Epithelial cell of prostate (primary cell): ENCODE measurements around the gene CORO1C.
"Not testable (repeated sequence)": the region's sequence is repeated elsewhere in the genome, so short reads cannot be mapped to it uniquely, and the experiment has no call there.

Experiments
- DNase-seq: peaks from one replicate; pipeline ENCODE4 v3.0.0-alpha.2; 2011; ENCODE audit warnings: low read depth, low spot score
- H3K27ac ChIP-seq: fragments of 450-650 bp; 2 replicates; pipeline ENCODE4 v1.5.1; 2017; ENCODE audit warnings: mild to moderate bottlenecking

Gene CORO1C

DNA sequence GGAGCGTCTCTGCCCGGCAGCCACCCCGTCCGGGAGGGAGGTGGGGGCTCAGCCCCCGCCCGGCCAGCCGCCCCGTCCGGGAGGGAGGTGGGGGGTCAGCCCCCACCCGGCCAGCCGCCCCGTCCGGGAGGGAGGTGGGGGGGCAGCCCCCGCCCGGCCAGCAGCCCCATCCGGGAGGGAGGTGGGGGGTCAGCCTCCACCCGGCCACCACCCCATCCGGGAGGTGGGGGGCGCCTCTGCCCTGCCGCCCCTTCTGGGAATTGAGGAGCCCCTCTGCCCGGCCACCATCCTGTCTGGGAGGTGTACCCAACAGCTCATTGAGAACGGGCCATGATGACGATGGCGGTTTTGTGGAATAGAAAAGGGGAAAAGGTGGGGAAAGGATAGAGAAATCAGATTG lies 75.1 kb downstream of the CORO1C start:
- not testable (repeated sequence) for DNase-seq, H3K27ac ChIP-seq

DNA sequence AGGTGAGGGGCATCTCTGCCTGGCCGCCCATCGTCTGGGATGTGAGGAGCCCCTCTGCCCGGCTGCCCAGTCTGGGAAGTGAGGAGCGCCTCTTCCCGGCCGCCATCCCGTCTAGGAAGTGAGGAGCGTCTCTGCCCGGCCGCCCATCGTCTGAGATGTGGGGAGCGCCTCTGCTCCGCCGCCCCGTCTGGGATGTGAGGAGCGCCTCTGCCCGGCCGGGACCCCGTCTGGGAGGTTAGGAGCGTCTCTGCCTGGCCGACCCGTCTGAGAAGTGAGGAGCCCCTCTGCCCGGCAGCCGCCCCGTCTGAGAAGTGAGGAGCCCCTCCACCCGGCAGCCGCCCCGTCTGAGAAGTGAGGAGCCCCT lies 75.5 kb downstream of the CORO1C start:
- DNase-seq, H3K27ac ChIP-seq: not testable (repeated sequence)

DNA sequence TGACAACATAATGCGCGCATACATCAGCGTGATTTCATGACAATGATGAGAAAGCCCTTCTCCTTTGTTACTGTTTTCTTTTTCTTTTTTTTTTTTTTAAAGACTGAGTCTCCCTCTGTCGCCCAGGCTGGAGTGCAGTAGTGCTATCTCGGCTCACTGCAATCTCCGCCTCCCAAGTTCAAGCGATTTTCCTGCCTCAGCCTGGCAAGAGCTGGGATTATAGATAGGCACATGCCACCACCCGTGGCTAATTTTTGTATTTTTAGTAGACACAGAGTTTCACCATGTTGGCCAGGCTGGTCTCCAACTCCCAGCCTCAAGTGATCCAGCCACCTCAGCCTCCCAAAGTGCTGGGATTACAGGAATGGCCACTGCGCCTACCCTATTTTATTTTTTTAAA lies 76.7 kb downstream of the CORO1C start:
- not testable (repeated sequence) for DNase-seq, H3K27ac ChIP-seq

DNA sequence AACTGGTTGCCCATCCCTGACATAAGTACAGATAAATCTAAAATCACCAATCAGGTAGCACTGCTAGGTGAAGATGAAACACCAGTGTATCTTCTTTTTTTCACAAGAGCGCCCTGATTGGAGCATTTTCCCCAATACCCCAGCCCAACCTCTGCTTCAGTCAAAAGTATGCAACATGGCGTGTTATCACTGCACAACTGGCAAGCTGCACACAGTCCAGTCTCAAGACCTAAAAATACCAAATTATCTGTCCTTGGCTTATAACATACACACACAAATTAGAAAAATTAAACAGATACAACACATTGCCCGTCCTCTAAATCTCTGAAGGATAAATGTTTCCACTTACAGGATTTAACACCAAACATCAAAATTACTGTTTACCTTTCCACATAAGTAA lies 77.4 kb downstream of the CORO1C start:
- H3K27ac ChIP-seq = no peak overlapping the region
- no peak for DNase-seq

DNA sequence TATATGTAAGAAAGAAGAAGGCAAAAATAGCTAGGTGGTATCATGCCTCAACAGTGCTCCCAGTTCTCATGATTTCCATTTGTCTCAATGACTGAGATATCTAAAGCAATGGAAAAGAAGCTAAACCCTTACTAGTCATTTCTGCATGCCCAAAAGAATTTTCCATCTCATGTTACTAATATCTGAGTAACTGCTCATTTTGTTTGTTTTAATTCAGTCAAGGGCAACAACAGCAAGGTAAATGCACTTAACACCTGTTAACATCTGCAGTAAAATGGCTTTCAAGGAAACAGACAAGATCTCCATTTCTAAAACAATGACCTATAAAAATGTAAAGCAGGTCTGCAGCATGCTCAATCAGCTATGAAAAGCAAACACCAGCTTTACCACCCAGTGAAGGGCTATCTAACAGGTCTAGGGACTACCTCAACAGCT lies 78.2 kb downstream of the CORO1C start:
- no peak overlapping the region for H3K27ac ChIP-seq
- no peak for DNase-seq

DNA sequence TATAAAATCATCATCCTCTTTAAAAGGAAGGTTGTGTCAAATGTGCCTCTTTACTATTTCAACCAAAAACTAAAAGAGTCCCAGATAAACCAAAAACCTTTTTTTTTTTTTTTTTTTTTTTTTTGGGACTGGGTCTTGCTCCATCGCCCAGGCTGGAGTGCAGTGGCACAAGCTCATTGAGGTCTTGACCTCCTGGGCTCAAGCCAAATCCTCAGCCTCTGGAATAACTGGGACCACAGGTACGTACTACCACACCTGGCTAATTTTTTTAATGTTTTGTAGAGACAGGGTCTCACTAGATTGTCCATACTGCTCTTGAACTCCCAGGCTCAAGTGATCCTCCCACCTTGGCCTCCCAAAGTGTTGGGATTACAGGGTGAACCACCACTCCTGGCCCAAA lies 81.2 kb downstream of the CORO1C start:
- DNase-seq = no peak
- no peak overlapping the region for H3K27ac ChIP-seq

DNA sequence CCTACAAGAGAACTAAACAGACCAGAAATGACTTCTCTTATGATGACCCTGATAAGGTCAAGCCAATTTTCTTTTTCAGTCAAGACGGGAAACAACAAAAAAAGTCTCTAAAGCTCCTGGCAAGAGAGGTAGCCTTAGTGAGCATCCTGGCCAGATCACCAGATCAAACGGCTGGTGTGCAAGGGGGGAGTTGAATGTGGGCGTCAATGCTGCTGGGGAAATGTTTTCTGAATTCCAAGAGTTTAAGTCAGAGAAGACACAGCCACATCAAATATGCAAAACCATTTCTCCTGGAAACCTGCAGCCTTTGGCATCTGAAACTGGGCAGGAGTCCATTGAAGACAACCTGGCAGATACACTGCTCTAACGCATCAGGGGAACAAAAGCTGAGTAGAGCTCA lies 81.6 kb downstream of the CORO1C start:
- DNase-seq = no peak
- no peak overlapping the region for H3K27ac ChIP-seq

DNA sequence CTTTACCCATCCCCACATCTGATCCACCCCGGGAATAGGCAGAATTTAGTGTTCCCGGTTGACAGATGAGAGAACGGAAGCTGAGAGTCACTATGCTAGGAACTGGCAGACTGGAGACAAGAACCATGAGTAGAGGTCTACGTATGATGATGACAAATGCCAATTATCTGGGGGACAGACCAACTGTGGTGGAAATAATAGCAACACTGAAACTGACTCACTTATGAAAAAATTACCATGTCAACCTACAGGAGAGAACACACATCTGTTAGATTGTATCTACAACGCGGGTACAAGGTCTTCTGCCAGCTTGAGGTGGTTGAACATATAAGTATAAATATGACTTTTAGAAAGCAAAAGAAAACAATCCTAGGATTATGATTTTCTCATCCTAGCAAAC lies 82.2 kb downstream of the CORO1C start:
- DNase-seq = no peak
- H3K27ac ChIP-seq = no peak overlapping the region

DNA sequence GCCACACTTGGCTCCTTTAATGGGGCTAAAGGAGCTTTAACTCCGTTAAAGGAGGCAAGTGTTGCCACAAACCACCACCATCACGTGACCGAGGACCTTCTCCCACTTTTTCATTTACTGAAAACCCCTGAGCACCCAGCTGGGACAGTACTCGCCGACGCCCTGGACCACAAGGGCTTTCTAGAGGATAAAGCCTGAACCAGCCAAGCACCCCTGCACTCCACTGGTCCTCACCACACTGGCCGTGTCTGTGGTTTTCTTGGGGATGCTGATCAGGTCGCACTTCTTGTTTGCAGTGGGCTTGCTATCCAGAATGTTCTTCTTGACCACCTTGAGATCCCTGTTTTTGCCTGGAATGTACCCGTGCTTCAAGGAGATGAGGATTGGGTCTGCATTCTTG lies 82.9 kb downstream of the CORO1C start:
- H3K27ac ChIP-seq = no peak overlapping the region

DNA sequence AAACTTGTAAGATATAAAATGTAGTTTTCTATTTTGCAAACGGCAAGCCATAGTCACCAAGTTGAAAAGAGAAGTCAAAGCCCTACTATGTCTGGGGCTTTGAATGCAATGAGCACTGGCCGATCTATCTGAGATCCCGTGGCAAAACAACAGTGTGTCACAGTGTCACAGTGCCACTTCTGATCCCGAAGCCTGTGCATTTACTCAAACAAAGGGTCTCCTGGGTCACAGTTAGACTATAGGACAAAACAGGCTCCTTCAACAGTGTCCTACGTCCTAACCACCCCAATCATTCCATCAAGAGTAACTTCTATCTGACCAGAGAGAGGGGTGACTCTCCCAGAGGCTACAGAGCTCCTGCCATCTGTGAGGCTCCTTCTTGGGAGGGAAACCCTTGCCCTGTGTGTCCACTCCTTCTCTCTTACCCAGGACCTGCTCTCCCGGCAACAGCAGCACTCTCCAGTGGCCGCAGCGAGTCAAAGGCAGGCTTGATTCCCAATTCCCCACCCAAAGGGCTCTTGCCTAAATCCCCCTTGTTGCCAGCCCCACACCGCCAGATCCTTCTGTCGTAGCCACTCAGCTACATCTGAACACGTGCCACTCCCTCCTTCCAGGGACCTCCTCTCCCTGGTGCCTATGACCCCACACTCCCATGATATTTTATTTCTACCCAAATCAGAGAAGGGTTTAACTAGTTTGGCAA lies 83.6 kb downstream of the CORO1C start:
- H3K27ac ChIP-seq = no peak overlapping the region
- no peak for DNase-seq

More for the DNA sequence above, 82.9 kb downstream of the CORO1C start:
- no peak for DNase-seq

DNA sequence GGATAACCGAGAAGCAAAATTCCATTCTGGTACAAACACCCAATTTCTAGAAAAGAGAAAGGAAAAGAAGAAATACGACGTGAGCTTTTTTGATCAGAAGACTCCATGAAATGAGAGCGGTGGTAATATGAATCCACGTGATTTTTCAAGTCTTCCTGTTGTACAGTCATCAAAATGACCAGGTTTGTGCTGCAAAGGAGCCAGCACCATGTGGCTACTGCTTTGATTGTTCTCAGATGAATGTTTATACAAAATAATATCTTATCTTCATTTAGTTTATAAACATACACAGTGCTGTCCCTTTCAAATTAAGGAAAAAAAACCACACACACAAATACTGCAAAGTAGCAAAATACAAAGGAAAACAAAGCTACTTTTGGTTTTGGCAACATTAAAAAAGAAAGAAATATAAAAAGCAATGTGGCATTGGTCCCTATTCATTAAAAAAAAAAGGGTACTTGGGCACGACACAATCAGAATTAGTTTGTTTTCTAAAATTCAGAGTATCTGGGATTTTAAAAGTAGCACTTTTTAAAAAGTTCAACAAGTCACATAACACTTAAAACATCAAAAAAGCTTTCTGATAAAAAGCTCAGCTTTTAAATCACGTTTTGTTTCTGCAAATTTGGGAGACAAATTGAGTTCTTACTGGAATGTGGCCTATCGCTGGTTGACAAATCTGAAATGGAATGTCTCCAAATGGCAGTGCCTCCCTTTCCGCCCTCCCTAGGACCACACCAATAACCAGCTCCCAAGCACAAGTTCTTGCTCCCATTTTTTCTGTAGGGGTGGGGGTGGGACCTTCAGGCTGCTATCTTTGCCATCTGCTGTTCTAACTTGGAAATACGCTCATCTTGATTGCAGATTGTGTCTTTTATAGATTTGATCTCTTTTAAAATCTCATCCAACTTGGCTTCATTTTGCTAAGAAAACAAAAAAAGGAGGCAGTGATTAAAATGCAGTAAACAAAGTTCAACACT lies 84.4 kb downstream of the CORO1C start:
- no peak for DNase-seq
- H3K27ac ChIP-seq = no peak overlapping the region

DNA sequence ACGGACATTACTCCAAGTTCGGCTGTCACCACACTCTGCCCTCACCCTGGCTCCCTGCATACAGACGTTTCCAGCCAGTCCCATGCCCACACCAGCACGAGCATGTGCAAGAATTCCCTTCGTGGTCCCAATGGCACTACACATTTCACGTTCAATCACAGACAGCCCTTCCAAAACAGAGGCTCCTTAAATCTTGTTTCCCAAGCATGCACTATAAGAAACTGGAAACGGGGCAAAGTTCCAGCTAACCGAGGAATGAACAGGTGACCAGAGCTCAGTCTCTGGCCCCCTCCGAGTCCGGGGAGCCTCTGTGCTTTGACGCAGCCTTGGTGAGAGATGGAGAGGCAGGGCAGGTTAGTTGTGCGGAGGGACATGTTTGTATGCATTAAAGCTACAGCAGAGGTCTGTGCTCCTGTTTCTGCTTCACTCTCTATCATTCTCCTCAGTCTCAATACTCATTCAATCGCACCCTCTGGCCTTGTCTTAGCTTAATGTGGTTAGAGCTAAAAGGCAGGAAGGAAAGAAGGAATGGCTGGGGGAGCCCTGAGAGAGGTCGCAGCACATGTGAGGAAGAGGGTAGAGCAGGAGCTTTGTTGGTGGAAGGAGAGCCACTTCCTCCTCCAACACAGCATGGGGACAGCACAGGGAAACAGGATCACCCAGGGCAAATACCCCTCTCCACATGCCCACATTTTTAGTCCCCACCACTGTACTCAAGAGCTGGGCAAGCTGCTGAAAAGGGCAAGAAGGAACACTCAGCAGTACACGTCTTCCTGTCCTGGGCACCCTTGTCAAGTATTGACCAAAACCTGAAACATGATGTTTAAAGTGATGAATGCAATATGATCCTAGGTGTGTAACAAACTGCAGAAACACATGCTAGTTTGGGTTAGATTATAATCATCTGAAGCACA lies 85.4 kb downstream of the CORO1C start:
- no peak for DNase-seq
- no peak overlapping the region for H3K27ac ChIP-seq

DNA sequence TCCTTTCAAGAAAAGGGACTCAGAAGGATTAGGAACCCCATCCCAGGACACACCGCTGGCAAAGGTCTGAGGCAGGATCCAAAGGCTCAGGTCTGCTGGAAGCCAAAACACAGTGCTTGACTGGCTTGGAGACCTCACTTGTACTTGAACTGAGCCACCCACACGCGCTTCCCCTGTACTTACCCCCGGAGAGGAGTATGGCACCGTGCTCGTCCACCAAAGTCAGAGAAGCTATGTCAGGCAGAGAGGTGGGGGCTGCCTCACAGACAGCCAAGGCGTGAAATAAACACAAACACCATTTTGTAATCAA lies 86.6 kb downstream of the CORO1C start:
- no peak overlapping the region for H3K27ac ChIP-seq
- DNase-seq = no peak

DNA sequence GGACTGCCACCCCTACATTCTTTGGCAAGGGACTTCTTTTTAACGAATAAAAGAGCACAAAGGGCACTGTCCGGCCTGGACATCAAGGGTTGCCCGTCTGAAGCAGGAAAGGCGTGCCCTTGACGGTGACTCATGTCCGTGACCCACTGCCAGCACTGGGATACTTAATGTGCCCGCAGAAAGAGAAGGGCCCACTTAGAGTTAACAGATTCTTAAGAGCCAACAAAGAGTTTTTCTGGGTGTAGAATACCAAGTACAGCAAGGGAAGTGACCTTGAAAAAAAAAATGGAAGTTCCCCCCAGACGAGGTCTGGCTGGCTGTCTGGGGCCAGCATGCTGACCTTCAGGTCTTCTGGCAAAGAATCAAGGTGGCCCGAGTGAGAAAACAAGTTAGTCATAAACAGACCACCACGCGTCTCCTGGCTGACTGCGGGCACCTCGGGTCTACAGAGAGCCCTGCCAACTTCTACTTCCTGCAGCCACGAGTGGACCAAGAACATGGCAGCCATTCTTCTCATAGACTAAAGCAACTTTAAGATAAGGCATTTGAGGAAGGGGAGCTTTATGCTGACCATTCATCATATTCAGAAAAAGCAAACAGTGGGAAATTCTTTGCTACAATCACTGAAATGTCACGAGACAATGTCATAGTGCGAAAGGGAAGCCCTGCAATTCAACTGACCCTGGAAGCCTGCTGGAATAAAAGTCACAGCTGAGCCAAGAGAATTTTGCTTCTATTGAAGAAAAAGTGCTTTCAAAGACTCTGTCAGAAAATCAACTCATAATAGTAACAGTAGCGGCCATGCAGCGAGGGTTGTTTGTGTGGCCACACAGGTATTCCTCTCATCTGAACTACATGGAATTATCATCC lies 87.1 kb downstream of the CORO1C start:
- no peak for DNase-seq
- no peak overlapping the region for H3K27ac ChIP-seq

DNA sequence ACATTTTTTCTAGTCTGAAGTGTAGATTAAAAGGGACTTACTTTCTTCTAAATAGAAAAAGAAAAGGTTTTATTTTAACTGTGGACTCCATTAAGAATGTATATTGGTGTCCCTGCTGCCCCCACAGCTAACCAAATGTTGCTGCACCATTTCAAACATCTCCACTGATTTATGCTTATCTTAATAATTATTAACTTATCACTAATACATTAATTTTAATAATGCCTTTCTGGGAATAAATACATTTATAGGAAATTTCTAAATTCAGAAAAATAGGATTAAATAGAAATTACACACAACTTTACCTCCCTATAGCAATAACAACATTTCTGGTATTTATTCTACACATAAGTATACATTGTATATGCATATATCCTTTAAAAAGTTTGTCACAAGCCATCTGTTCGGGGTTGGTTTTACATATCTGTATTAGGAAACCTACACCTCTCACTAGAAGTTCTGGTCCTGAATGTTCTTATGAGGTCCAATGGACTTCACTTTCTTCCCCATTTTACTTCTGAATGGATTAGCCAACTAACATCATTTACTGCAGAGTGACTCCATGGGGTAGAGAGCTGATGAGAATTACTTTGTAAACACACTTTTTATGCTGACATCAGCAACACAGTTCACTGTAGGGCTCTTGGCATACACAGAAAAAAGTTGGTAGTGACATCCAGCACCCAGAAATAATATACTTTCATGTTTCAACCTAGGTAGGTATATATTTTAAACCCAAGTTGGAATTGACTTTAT lies 88.2 kb downstream of the CORO1C start:
- no peak overlapping the region for H3K27ac ChIP-seq
- DNase-seq = no peak

DNA sequence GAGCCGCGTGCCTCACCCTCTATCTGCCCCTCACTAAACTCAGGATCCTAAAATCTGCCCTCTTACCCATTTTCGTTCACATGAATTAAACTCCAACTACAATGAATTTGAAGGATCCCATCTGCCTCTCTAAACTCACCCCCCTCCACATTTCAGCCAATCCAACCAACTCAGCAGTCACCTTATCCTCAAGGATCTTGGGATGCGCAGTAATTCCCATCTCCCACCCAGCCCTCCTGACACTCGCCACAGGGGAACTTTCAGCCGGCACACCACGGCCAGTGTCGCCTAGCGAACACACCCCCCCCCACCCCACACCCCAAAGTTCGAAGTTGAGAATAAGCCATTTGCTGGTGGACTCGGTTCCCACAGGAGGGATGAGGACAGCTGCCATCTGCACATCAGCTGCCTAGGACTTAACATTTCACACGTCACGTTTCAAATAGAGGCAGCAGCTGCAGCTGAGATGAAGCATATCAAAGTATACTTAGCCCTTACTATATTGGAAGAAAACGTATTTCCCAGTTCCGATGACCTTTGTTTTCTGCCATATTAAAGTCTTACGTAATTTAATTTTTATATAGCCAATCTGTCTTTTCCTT lies 88.9 kb downstream of the CORO1C start:
- no peak overlapping the region for H3K27ac ChIP-seq
- no peak for DNase-seq

DNA sequence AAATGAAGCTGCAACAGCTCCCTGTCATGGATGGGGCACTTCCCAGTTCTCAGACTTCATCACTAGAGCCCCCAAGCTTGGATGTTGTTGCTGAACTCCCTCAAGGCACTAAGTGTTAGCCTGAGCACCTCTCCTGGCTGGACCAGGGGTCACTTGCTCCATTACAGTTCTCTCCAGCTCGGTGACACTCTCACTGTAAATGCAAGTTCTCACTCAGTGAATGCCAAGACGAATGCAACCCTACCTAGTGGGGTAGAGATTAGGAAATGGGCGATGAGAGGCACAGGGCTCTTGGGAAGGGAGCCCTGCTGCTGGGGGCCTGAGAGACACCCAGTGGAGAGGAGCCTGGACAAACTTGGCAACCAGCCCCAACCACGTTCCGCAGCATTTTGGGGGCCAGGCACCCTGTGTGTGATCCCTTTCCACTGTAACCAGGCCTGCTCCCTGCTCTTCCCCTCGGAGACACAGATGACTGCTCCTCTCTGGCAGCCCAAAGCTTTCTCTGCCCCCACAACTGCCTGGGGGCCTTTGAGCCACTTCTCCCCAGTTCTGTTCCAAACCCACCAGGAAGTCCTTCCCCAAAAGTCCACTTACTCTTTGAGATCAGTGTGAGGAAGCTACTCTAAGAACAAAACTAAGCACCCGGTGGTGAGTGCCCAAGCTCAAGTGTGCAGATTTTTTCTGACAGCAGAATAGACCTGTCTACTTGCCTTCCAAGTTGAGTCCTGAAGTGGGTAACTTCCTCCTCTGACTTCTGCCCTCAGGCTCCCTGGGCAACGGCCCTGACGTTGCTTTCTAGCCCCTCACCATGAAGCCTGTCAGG lies 89.7 kb downstream of the CORO1C start:
- H3K27ac ChIP-seq = no peak overlapping the region
- no peak for DNase-seq
